Measurements from ENCODE around the gene CAPN3.

Gene CAPN3

GRCh38 chr15:42401544-42402454, 42.5 kb downstream of the CAPN3 start:
- no peak for DNase-seq

GRCh38 chr15:42402455-42403205, 43.3 kb downstream of the CAPN3 start:
- DNase-seq = no peak

- DNase-seq = no peak
These were observed 44.1 kb downstream of the CAPN3 start for GRCh38 chr15:42403389-42403788.

- no peak for DNase-seq
These were observed 45.3 kb downstream of the CAPN3 start for GRCh38 chr15:42404461-42405235.

GRCh38 chr15:42405863-42406482, 46.7 kb downstream of the CAPN3 start:
- DNase-seq = no peak

GRCh38 chr15:42408178-42408577, 48.9 kb downstream of the CAPN3 start:
- no peak for DNase-seq

- DNase-seq = no peak
These were observed 49.7 kb downstream of the CAPN3 start for GRCh38 chr15:42409011-42409410.

- DNase-seq = no peak
These were observed 52.6 kb downstream of the CAPN3 start for GRCh38 chr15:42411884-42412283.

GRCh38 chr15:42413920-42414319, 54.6 kb downstream of the CAPN3 start:
- no peak for DNase-seq

- no peak for DNase-seq
These were observed 60.1 kb downstream of the CAPN3 start for GRCh38 chr15:42419369-42419768.

- DNase-seq = no peak
These were observed 62.1 kb downstream of the CAPN3 start for GRCh38 chr15:42421376-42421775.

- no peak for DNase-seq
These were observed 68.3 kb downstream of the CAPN3 start for GRCh38 chr15:42427429-42428223.

GRCh38 chr15:42444415-42445063, 85.2 kb downstream of the CAPN3 start:
- no peak for DNase-seq

- no peak for DNase-seq
These were observed 86.2 kb downstream of the CAPN3 start for GRCh38 chr15:42445551-42445950.

- no peak for DNase-seq
These were observed 88.3 kb downstream of the CAPN3 start for GRCh38 chr15:42447599-42447998.

GRCh38 chr15:42448281-42448680, 89.0 kb downstream of the CAPN3 start:
- no peak for DNase-seq

GRCh38 chr15:42449770-42450424, 90.6 kb downstream of the CAPN3 start:
- no peak for DNase-seq

- no peak for DNase-seq
These were observed 91.1 kb downstream of the CAPN3 start for GRCh38 chr15:42450425-42450790.

- DNase-seq = no peak
These were observed 94.5 kb downstream of the CAPN3 start for GRCh38 chr15:42453826-42454225.

- DNase-seq = no peak
These were observed 97.2 kb downstream of the CAPN3 start for GRCh38 chr15:42456531-42456930.

GRCh38 chr15:42456971-42457370, 97.7 kb downstream of the CAPN3 start:
- DNase-seq = no peak
